SK-N-SH (cell line): Measurements from ENCODE around the gene C15orf40. TPM values are rescaled to one million over a fixed set of nuclear protein-coding genes. Genes with fewer than 3 reads are reported as not detected.

ENCODE experiments used
- CTCF ChIA-PET: fragments of 300-600, 350-600 bp; formaldehyde crosslinking; extraction: SDS; loops from one replicate; lab custom pipeline; 2021; lab: Yijun Ruan, JAX
- POLR2A ChIA-PET: fragments of 350-600 bp; sonication (Branson Sonifier 250); formaldehyde crosslinking; extraction: SDS; loops from one replicate; lab custom pipeline; 2020; ENCODE audit warnings: antibody characterized with exemption, inconsistent platforms; lab: Yijun Ruan, JAX
- DNase-seq: peaks from one replicate; pipeline ENCODE4 v3.0.0; 2012
- H2AFZ ChIP-seq: fragments of 200-600 bp; sonication (generic); 2 replicates; pipeline ENCODE4 v1.8.1; 2016; ENCODE audit warnings: antibody characterized with exemption, mild to moderate bottlenecking, low read depth
- H3F3A ChIP-seq: fragments of 200-600 bp; sonication (generic); replicated peaks from 2 replicates; pipeline ENCODE3; 2016; ENCODE audit warnings: antibody characterized with exemption, mild to moderate bottlenecking; ENCODE audit not compliant: insufficient read depth
- H3K27ac ChIP-seq, 2 experiments: fragments of 200-500 bp in 1 of 2; fragments of 200-600 bp in 1 of 2; sonication (Bioruptor generic) in 1 of 2; sonication (generic), shearing (Covaris generic) in 1 of 2; 2 replicates each; pipeline versions ENCODE4 v1.5.1 to v1.6.1; 2014 to 2016; ENCODE audit warnings: low read depth in 2 of 2, inconsistent platforms in 1 of 2, low read length in 1 of 2, mild to moderate bottlenecking in 1 of 2, mixed read lengths in 1 of 2
- H3K27me3 ChIP-seq: fragments of 200-600 bp; sonication (generic), shearing (Covaris generic); 2 replicates; pipeline ENCODE4 v1.6.1; 2016; ENCODE audit warnings: mixed run types; ENCODE audit not compliant: insufficient read depth
- H3K36me3 ChIP-seq, 2 experiments: fragments of 200-500 bp in 1 of 2; fragments of 200-600 bp in 1 of 2; sonication (Bioruptor generic) in 1 of 2; sonication (generic) in 1 of 2; replicated peaks in 1 of 2; 2 replicates each; pipeline versions ENCODE3 to v1.5.1; 2014 to 2016; ENCODE audit warnings: low read length in 1 of 2, mild to moderate bottlenecking in 1 of 2; ENCODE audit not compliant: insufficient read depth in 2 of 2, control insufficient read depth in 1 of 2
- H3K4me1 ChIP-seq, 2 experiments: fragments of 200-500 bp in 1 of 2; fragments of 200-600 bp in 1 of 2; sonication (Bioruptor generic) in 1 of 2; sonication (generic), shearing (Covaris generic) in 1 of 2; 2 replicates each; pipeline versions ENCODE4 v1.5.1 to v1.6.1; 2014 to 2016; ENCODE audit warnings: low read depth in 1 of 2, low read length in 1 of 2, mixed run types in 1 of 2; ENCODE audit not compliant: insufficient read depth in 2 of 2, control insufficient read depth in 1 of 2
- H3K4me2 ChIP-seq: fragments of 200-600 bp; sonication (generic), shearing (Covaris generic); 2 replicates; pipeline ENCODE4 v1.6.1; 2017; ENCODE audit warnings: mixed run types
- H3K4me3 ChIP-seq, 2 experiments: fragments of 200-500 bp in 1 of 2; fragments of 200-600 bp in 1 of 2; sonication (Bioruptor generic) in 1 of 2; sonication (generic), shearing (Covaris generic) in 1 of 2; 2 replicates each; pipeline versions ENCODE4 v1.5.1 to v1.8.1; 2014 to 2016; ENCODE audit warnings: low read depth in 2 of 2, inconsistent platforms in 1 of 2, low read length in 1 of 2, mild to moderate bottlenecking in 1 of 2, mixed read lengths in 1 of 2, moderate library complexity in 1 of 2
- H3K79me2 ChIP-seq: fragments of 200-600 bp; sonication (generic); 2 replicates; pipeline ENCODE4 v1.8.1; 2017; ENCODE audit warnings: mild to moderate bottlenecking; ENCODE audit not compliant: insufficient read depth
- H3K9ac ChIP-seq: fragments of 200-600 bp; sonication (generic); 2 replicates; pipeline ENCODE4 v1.6.1; 2017; ENCODE audit warnings: mixed run types
- H3K9me2 ChIP-seq: fragments of 200-600 bp; sonication (generic); 2 replicates; pipeline ENCODE4 v1.6.1; 2017; ENCODE audit warnings: mixed run types
- H3K9me3 ChIP-seq: fragments of 200-600 bp; sonication (generic); 2 replicates; pipeline ENCODE4 v1.6.1; 2017; ENCODE audit warnings: mixed run types, mild to moderate bottlenecking, moderate library complexity
- H4K20me1 ChIP-seq: fragments of 200-600 bp; sonication (generic); 2 replicates; pipeline ENCODE4 v1.6.1; 2017; ENCODE audit warnings: mild to moderate bottlenecking, mixed run types; ENCODE audit not compliant: insufficient read depth
- JUND ChIP-seq: IDR thresholded peaks from 2 replicates; pipeline ENCODE4 v1.4.0; 2012
- MEF2A ChIP-seq: IDR thresholded peaks from 2 replicates; pipeline ENCODE4 v1.4.0; 2012; ENCODE audit warnings: low read depth, borderline replicate concordance
- NRF1 ChIP-seq: IDR thresholded peaks from 2 replicates; pipeline ENCODE4 v1.6.1; 2012; ENCODE audit warnings: low read depth, mild to moderate bottlenecking, low read length
- RFX5 ChIP-seq: IDR thresholded peaks from 2 replicates; pipeline ENCODE4 v1.6.1; 2012; ENCODE audit warnings: mild to moderate bottlenecking, improper control_type of control experiment, low read length
- YY1 ChIP-seq: IDR thresholded peaks from 2 replicates; pipeline ENCODE4 v1.4.0; 2012; ENCODE audit warnings: low read depth, mild to moderate bottlenecking
- WGBS: methylation state at CpG from one replicate; pipeline ENCODE4 v1.1.6; 2017; ENCODE audit warnings: low lambda C conversion rate; 5-methylcytosine and 5-hydroxymethylcytosine counted together
- polyA plus RNA-seq, 3 experiments: library from polyadenylated mRNA; depleted of rRNA; stranded (reverse); fragments of >200 nt; gene quantifications; 2 replicates each; pipeline ENCODE4 v1.2.3, GENCODE V29; 2012
- TF ChIP-seq, protein P1 (sequence below): IDR thresholded peaks from 2 replicates; pipeline ENCODE4 v1.4.0; 2012; ENCODE audit warnings: low read depth

The C15orf40 gene
- polyA plus RNA-seq, 1 of the 3 experiments (the other 2 are of a cell fraction) = 44.1 TPM

- no peak overlapping the region for H3K27ac ChIP-seq
- no peak overlapping the region for H3K4me3 ChIP-seq
- H3K36me3 ChIP-seq = peaks cover 24 to 26% of the 10 kb centered on the region in 2 experiments
- H4K20me1 ChIP-seq = peaks cover 50% of the 10 kb centered on the region
- H3K79me2 ChIP-seq = peaks cover 79% of the 10 kb centered on the region
- CTCF ChIA-PET = interaction anchor here (1.2 kb wide), 3 partner anchors 9 to 46 kb away, joined by 3 to 5 read pairs (median 4); partner anchors contain the start of gene C15orf40
- POLR2A ChIA-PET = interaction anchor here (1.6 kb wide), 1 partner anchor 10 kb away, joined by 6 read pairs; the partner anchor contains the start of gene BTBD1
- H3K9me3 ChIP-seq = no peaks in the 10 kb centered on the region
- no peak overlapping the region for H2AFZ ChIP-seq
- peaks cover 4 to 10% of the 10 kb centered on the region in 2 experiments; a peak in 3 of 4 replicates for H3K4me1 ChIP-seq
- H3K27me3 ChIP-seq = no peaks in the 10 kb centered on the region
- no peak for DNase-seq
- H3K9ac ChIP-seq = no peak overlapping the region
- H3K4me2 ChIP-seq = no peak overlapping the region
- no peak for TF ChIP-seq RFX5
- TF ChIP-seq, protein P1, sequence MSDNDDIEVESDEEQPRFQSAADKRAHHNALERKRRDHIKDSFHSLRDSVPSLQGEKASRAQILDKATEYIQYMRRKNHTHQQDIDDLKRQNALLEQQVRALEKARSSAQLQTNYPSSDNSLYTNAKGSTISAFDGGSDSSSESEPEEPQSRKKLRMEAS = no peak
- TF ChIP-seq, all 33 proteins: peak for 0
- no peaks in the 10 kb centered on the region for H3F3A ChIP-seq
- WGBS = 96% methylated on average over 1 of the region's 1 CpG
- H3K9me2 ChIP-seq = no peaks in the 10 kb centered on the region
These were observed 45.6 kb upstream of the C15orf40 start for GRCh38 chr15:83057002-83057401.

- TF ChIP-seq JUND (peak; percentile 23; the same call in 1 of the 2 replicates), MEF2A (no peak)
- H3F3A ChIP-seq = no peaks in the 10 kb centered on the region
- H3K4me2 ChIP-seq = no peak overlapping the region
- H4K20me1 ChIP-seq = peaks cover 26% of the 10 kb centered on the region
- peaks cover 39 to 48% of the 10 kb centered on the region in 2 experiments for H3K36me3 ChIP-seq
- H3K9ac ChIP-seq = no peak overlapping the region
- ChIA-PET CTCF (no interaction called here), POLR2A (no interaction called here)
- no peak for DNase-seq
- no peaks in the 10 kb centered on the region for H3K27me3 ChIP-seq
- peaks cover 70% of the 10 kb centered on the region for H3K79me2 ChIP-seq
- H3K4me3 ChIP-seq = no peak overlapping the region
- H3K9me2 ChIP-seq = no peaks in the 10 kb centered on the region
- peaks cover 4 to 5% of the 10 kb centered on the region in 2 experiments; a peak in 2 of 4 replicates for H3K4me1 ChIP-seq
- H2AFZ ChIP-seq = no peak overlapping the region
- no peaks in the 10 kb centered on the region for H3K9me3 ChIP-seq
- peak overlapping the region in 1 of 2 experiments; percentile 27; a peak in 1 of 4 replicates for H3K27ac ChIP-seq
These were observed 41.7 kb upstream of the C15orf40 start for GRCh38 chr15:83053151-83053550.

DNA sequence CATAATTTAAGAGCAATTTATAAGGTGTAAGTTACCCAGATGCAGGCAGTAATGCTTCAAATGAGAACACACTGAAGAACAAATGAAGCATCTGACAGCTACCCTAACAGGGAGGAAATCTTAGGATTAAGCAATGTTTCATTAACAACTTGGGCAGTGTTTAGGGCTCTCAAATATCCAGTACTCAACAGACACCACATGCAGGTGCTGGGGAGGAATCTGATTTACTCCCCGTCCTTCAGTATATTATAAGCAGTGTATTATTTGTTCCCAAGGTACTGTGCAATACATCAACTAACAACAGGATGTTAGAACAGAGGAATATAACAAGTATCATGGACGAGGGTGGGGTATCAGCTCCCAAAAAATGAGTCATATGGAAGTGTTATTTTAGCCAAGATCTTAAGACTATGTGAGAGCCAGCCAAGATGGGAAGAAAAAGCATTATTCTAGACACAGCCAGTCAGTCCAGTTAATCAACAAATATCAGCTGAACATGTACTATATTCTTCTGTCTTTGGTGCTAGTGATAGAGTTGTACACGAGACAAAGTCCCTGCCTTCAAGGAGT lies 35.2 kb upstream of the C15orf40 start:
- Histone ChIP-seq H3K79me2 (peaks cover 76% of the 10 kb centered on the region), H3K9ac (no peak overlapping the region), H3K4me2 (no peak overlapping the region), H3K4me1 (no peaks in the 10 kb centered on the region; a peak in 1 of 4 replicates), H3K27me3 (no peaks in the 10 kb centered on the region), H3K36me3 (peaks cover 46 to 48% of the 10 kb centered on the region in 2 experiments), H3K9me3 (no peaks in the 10 kb centered on the region), H3F3A (peaks cover 4% of the 10 kb centered on the region), H2AFZ (no peak overlapping the region), H3K4me3 (no peak overlapping the region), H3K27ac (peak overlapping the region in 1 of 2 experiments; percentile 45; a peak in 2 of 4 replicates), H3K9me2 (no peaks in the 10 kb centered on the region), H4K20me1 (peaks cover 19% of the 10 kb centered on the region)
- TF ChIP-seq NRF1 = no peak
- no peak for TF ChIP-seq YY1
- no peak for TF ChIP-seq JUND
- POLR2A ChIA-PET = no interaction called here
- CTCF ChIA-PET = no interaction called here
- 56% methylated on average over 3 of the region's 3 CpGs for WGBS
- DNase-seq = no peak
